ENCODE measurements around the gene CD40.

CD40 gene

GRCh38 chr20:46123482-46124245, 5.5 kb downstream of the CD40 start:
- no peak for DNase-seq

- DNase-seq: no peak
Measured at GRCh38 chr20:46126440-46127056, 8.4 kb downstream of the CD40 start.

GRCh38 chr20:46127396-46128010, 9.4 kb downstream of the CD40 start:
- no peak for DNase-seq

- DNase-seq: peak; percentile 41 to 76
Measured at GRCh38 chr20:46128310-46129151, 10.4 kb downstream of the CD40 start.

- DNase-seq: no peak
Measured at GRCh38 chr20:46129955-46130481, 11.9 kb downstream of the CD40 start.

GRCh38 chr20:46130534-46130933, 12.4 kb downstream of the CD40 start:
- no peak for DNase-seq

- no peak for DNase-seq
Measured at GRCh38 chr20:46131396-46131795, 13.3 kb downstream of the CD40 start.

- DNase-seq: peak; percentile 41 to 90
Measured at GRCh38 chr20:46132705-46133120, 14.6 kb downstream of the CD40 start.

GRCh38 chr20:46133886-46134654, 16.0 kb downstream of the CD40 start:
- DNase-seq: no peak

- DNase-seq: no peak
Measured at GRCh38 chr20:46134716-46135115, 16.6 kb downstream of the CD40 start.

GRCh38 chr20:46135856-46136633, 17.9 kb downstream of the CD40 start:
- peak in 1 of 2 experiments; percentile 60 for DNase-seq

GRCh38 chr20:46137816-46138215, 19.7 kb downstream of the CD40 start:
- DNase-seq: no peak

- peak in 1 of 2 experiments; percentile 58 for DNase-seq
Measured at GRCh38 chr20:46139266-46139889, 21.3 kb downstream of the CD40 start.

- peak; percentile 39 to 77 for DNase-seq
Measured at GRCh38 chr20:46139908-46140482, 21.9 kb downstream of the CD40 start.

- no peak for DNase-seq
Measured at GRCh38 chr20:46142124-46142523, 24.0 kb downstream of the CD40 start.

- no peak for DNase-seq
Measured at GRCh38 chr20:46144432-46145025, 26.4 kb downstream of the CD40 start.

- no peak for DNase-seq
Measured at GRCh38 chr20:46145713-46146112, 27.6 kb downstream of the CD40 start.

GRCh38 chr20:46148313-46149208, 30.4 kb downstream of the CD40 start:
- DNase-seq: no peak

- DNase-seq: no peak
Measured at GRCh38 chr20:46150943-46151342, 32.8 kb downstream of the CD40 start.
